BJ (cell line): ENCODE measurements around the gene EFHC2. TPM values are rescaled to one million over a fixed set of nuclear protein-coding genes. Genes with fewer than 3 reads are reported as not detected.

Source experiments
- CTCF ChIA-PET: fragments of 350-600 bp; formaldehyde crosslinking; extraction: SDS; loops from one replicate; lab custom pipeline; 2021; ENCODE audit warnings: antibody characterized with exemption, inconsistent platforms; lab: Yijun Ruan, JAX
- POLR2A ChIA-PET: fragments of 300-600 bp; sonication (Branson Sonifier 250); formaldehyde crosslinking; extraction: SDS; loops from one replicate; lab custom pipeline; 2021; ENCODE audit warnings: antibody characterized with exemption; lab: Charles Lee
- DNase-seq: peaks from one replicate; pipeline ENCODE4 v3.0.0-alpha.2; 2011; ENCODE audit warnings: low read depth
- H3K27me3 ChIP-seq: 2 replicates; pipeline ENCODE4 v1.6.0; 2011; ENCODE audit warnings: low read length; ENCODE audit not compliant: control insufficient read depth, insufficient read depth
- H3K36me3 ChIP-seq: 2 replicates; pipeline ENCODE4 v1.5.1; 2011; ENCODE audit warnings: low read length; ENCODE audit not compliant: control insufficient read depth, insufficient read depth
- H3K4me3 ChIP-seq: 2 replicates; pipeline ENCODE4 v1.5.1; 2011; ENCODE audit warnings: low read depth, mild to moderate bottlenecking, control low read depth, low read length
- CTCF ChIP-seq: IDR thresholded peaks from 2 replicates; pipeline ENCODE4 v1.5.1; 2011; ENCODE audit warnings: low read depth, mild to moderate bottlenecking, control low read depth, inconsistent platforms, low read length, moderate library complexity; ENCODE audit not compliant: insufficient read depth
- polyA plus RNA-seq: library from polyadenylated mRNA; depleted of rRNA; stranded (reverse); fragments of >200 nt; gene quantifications from 2 replicates; pipeline ENCODE4 v1.2.3, GENCODE V29; 2011

Gene EFHC2
- polyA plus RNA-seq, 1 experiment: not detected

GRCh38 chrX:44282753-44283152 is 60.7 kb downstream of the EFHC2 start:
- CTCF ChIA-PET: no interaction called here
- no peaks in the 10 kb centered on the region for H3K27me3 ChIP-seq
- no peak for DNase-seq
- no peak for TF ChIP-seq CTCF
- H3K4me3 ChIP-seq: no peak overlapping the region
- no peaks in the 10 kb centered on the region for H3K36me3 ChIP-seq
- POLR2A ChIA-PET: no interaction called here

- no peaks in the 10 kb centered on the region for H3K27me3 ChIP-seq
- no peak for DNase-seq
- H3K36me3 ChIP-seq: no peaks in the 10 kb centered on the region
- ChIA-PET POLR2A (no interaction called here), CTCF (interaction anchor here (0.7 kb wide), 1 partner anchor 12 kb away, joined by 5 read pairs; no protein-coding TSS in a partner anchor)
- no peak overlapping the region for H3K4me3 ChIP-seq
- TF ChIP-seq CTCF: no peak
These were observed 63.4 kb downstream of the EFHC2 start for GRCh38 chrX:44280116-44280515.

GRCh38 chrX:44274096-44274495 is 69.4 kb downstream of the EFHC2 start:
- TF ChIP-seq CTCF: no peak
- Histone ChIP-seq H3K27me3 (no peaks in the 10 kb centered on the region), H3K36me3 (no peaks in the 10 kb centered on the region), H3K4me3 (no peak overlapping the region)
- POLR2A ChIA-PET: no interaction called here
- CTCF ChIA-PET: no interaction called here
- no peak for DNase-seq

- no peaks in the 10 kb centered on the region for H3K27me3 ChIP-seq
- no peak overlapping the region for H3K4me3 ChIP-seq
- ChIA-PET POLR2A (no interaction called here), CTCF (no interaction called here)
- no peak for TF ChIP-seq CTCF
- H3K36me3 ChIP-seq: no peaks in the 10 kb centered on the region
- DNase-seq: no peak
These were observed 75.6 kb downstream of the EFHC2 start for GRCh38 chrX:44267861-44268260.

- Histone ChIP-seq H3K27me3 (no peaks in the 10 kb centered on the region), H3K4me3 (no peak overlapping the region), H3K36me3 (no peaks in the 10 kb centered on the region)
- CTCF ChIA-PET: no interaction called here
- POLR2A ChIA-PET: no interaction called here
- DNase-seq: no peak
- TF ChIP-seq CTCF: no peak
These were observed 76.4 kb downstream of the EFHC2 start for GRCh38 chrX:44267116-44267515.
